Stimulated activated CD4-positive, alpha-beta T cell treated with anti-CD3 and anti-CD28 coated beads, Interleukin-15, amount 100 ng/mL, for 1 hour (primary cell): ENCODE results near the gene NAA40.

ENCODE experiments used
- DNase-seq, 2 donors: peaks; one replicate each; pipeline ENCODE4 v3.0.0-alpha.2; 2020; ENCODE audit warnings: low read depth in 1 of 2, low spot score in 1 of 2

Gene NAA40

GRCh38 chr11:63912678-63913077 lies 26.1 kb upstream of the NAA40 start:
- DNase-seq = no peak

GRCh38 chr11:63913866-63914830 lies 24.7 kb upstream of the NAA40 start:
- DNase-seq = no peak

- DNase-seq = no peak
These were observed 23.7 kb upstream of the NAA40 start for GRCh38 chr11:63914896-63915691.

GRCh38 chr11:63915961-63916836 lies 22.6 kb upstream of the NAA40 start:
- DNase-seq = no peak

GRCh38 chr11:63916837-63917691 lies 21.7 kb upstream of the NAA40 start, which contains the start of gene RCOR2:
Gene RCOR2 (minus strand): TSS chr11:63917164. CDS start chr11:63916456, 708 bp downstream.
- DNase-seq = peak; percentile 21 to 51

- DNase-seq = no peak
These were observed 20.9 kb upstream of the NAA40 start for GRCh38 chr11:63917692-63918506.

- DNase-seq = no peak
These were observed 20.2 kb upstream of the NAA40 start for GRCh38 chr11:63918507-63919191.

GRCh38 chr11:63919267-63920125 lies 19.3 kb upstream of the NAA40 start:
- no peak for DNase-seq

GRCh38 chr11:63920126-63920938 lies 18.5 kb upstream of the NAA40 start:
- no peak for DNase-seq

- no peak for DNase-seq
These were observed 17.8 kb upstream of the NAA40 start for GRCh38 chr11:63920939-63921417.

- no peak for DNase-seq
These were observed 16.1 kb upstream of the NAA40 start for GRCh38 chr11:63922673-63923192.

- no peak for DNase-seq
These were observed 15.5 kb upstream of the NAA40 start for GRCh38 chr11:63923319-63923718.

GRCh38 chr11:63929616-63930015 lies 9.2 kb upstream of the NAA40 start:
- no peak for DNase-seq

GRCh38 chr11:63931045-63931444 lies 7.8 kb upstream of the NAA40 start:
- no peak for DNase-seq

GRCh38 chr11:63931876-63932275 lies 6.9 kb upstream of the NAA40 start:
- DNase-seq = no peak

- no peak for DNase-seq
These were observed 5.3 kb upstream of the NAA40 start for GRCh38 chr11:63933459-63933858.
